ENCODE results near the gene DNAH8. TPM values are rescaled to one million over a fixed set of nuclear protein-coding genes. Genes with fewer than 3 reads are reported as not detected.

Gene DNAH8
- total RNA-seq, 1 experiment from 2014 or later = not detected

DNA sequence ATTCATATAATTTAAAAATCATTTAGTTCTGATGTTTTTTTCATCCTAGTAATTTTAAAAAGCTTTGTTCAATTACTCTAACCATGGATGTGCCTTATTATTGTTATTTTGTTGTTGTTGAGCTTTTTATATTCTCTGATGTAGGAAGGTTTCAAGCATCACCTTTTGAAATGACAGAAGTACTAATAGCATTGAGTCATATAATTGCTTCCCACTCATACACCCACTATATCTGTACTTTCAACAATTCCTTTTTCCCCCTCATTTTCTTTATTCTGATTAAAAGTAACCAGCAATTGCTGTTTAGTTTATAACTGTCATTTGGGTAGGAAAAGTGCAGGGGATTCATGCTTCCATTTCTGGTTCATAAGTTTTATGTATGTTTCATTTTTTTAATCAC lies 38.6 kb downstream of the DNAH8 start:
- intact Hi-C loops (cut with micrococcal nuclease; ENCODE audit: unreplicated experiment) = no loop called here
- CTCF ChIA-PET = no interaction called here
- DNase-seq (ENCODE audit: low read depth, low spot score) (no peak), ATAC-seq (no peak)
- Histone ChIP-seq H3K36me3 (ENCODE audit: control insufficient read depth, insufficient read depth, low read length) (no peaks in the 10 kb centered on the region), H3K9me3 (ENCODE audit: control insufficient read depth, insufficient read depth, low read depth, low read length) (no peaks in the 10 kb centered on the region), H3K4me1 (ENCODE audit: control insufficient read depth, insufficient read depth, low read length) (no peaks in the 10 kb centered on the region), H3K27ac (ENCODE audit: low read length) (no peak overlapping the region), H3K4me3 (ENCODE audit: low read depth in 2 of 2, low read length in 2 of 2) (no peak overlapping the region), H3K27me3 (ENCODE audit: control insufficient read depth, insufficient read depth, low read length) (0 out of 2 replicates have a peak, but pooled peaks cover 2% of the 10 kb centered on the region)
- no TSS peak for BruUV-seq (replicated peaks)
- in situ Hi-C loops (cut with HindIII; ENCODE audit: low pct_unique_long_range_greater_than_20kb, low sequenced_read_pairs) = no loop called here
- POLR2A ChIA-PET = no interaction called here
- no peak for TF ChIP-seq SIN3A (IDR thresholded peaks at IDR 0.05; ENCODE audit: borderline replicate concordance, insufficient read depth, low read depth, low read length)
- TF ChIP-seq TCF7L2 (IDR thresholded peaks at IDR 0.05; ENCODE audit: low read depth, low read length) = no peak
- no peak for TF ChIP-seq POLR2AphosphoS5 (IDR thresholded peaks at IDR 0.05; ENCODE audit: low read depth, low read length)
- TF ChIP-seq, protein P1, sequence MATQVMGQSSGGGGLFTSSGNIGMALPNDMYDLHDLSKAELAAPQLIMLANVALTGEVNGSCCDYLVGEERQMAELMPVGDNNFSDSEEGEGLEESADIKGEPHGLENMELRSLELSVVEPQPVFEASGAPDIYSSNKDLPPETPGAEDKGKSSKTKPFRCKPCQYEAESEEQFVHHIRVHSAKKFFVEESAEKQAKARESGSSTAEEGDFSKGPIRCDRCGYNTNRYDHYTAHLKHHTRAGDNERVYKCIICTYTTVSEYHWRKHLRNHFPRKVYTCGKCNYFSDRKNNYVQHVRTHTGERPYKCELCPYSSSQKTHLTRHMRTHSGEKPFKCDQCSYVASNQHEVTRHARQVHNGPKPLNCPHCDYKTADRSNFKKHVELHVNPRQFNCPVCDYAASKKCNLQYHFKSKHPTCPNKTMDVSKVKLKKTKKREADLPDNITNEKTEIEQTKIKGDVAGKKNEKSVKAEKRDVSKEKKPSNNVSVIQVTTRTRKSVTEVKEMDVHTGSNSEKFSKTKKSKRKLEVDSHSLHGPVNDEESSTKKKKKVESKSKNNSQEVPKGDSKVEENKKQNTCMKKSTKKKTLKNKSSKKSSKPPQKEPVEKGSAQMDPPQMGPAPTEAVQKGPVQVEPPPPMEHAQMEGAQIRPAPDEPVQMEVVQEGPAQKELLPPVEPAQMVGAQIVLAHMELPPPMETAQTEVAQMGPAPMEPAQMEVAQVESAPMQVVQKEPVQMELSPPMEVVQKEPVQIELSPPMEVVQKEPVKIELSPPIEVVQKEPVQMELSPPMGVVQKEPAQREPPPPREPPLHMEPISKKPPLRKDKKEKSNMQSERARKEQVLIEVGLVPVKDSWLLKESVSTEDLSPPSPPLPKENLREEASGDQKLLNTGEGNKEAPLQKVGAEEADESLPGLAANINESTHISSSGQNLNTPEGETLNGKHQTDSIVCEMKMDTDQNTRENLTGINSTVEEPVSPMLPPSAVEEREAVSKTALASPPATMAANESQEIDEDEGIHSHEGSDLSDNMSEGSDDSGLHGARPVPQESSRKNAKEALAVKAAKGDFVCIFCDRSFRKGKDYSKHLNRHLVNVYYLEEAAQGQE (IDR thresholded peaks at IDR 0.05; ENCODE audit: insufficient read depth in 1 of 2, low read depth in 2 of 2, low read length in 1 of 2) = no peak
- TF ChIP-seq, protein P2, sequence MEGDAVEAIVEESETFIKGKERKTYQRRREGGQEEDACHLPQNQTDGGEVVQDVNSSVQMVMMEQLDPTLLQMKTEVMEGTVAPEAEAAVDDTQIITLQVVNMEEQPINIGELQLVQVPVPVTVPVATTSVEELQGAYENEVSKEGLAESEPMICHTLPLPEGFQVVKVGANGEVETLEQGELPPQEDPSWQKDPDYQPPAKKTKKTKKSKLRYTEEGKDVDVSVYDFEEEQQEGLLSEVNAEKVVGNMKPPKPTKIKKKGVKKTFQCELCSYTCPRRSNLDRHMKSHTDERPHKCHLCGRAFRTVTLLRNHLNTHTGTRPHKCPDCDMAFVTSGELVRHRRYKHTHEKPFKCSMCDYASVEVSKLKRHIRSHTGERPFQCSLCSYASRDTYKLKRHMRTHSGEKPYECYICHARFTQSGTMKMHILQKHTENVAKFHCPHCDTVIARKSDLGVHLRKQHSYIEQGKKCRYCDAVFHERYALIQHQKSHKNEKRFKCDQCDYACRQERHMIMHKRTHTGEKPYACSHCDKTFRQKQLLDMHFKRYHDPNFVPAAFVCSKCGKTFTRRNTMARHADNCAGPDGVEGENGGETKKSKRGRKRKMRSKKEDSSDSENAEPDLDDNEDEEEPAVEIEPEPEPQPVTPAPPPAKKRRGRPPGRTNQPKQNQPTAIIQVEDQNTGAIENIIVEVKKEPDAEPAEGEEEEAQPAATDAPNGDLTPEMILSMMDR (IDR thresholded peaks at IDR 0.05) = no peak

DNA sequence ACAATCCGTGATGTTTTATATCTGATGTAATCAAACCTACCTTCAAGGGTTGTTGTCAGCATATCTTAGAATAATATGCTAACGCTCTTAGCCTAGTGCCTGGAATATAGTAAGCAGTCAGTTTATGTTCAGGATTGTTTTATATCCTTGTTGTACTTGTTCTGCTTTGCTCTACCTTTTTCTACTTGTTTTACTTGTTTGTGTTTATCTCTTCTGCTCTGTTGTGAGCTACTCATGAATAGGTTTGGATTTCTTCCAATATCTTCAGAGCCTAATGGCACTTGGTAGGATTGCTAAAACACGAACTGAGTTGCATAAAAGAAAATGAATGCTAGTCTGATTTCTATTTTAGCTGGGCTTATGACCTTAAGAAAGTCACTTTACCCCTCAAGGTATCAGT lies 40.1 kb downstream of the DNAH8 start:
- no peak for DNase-seq (ENCODE audit: low read depth, low spot score)
- POLR2A ChIA-PET = no interaction called here

More for the DNA sequence above, 40.1 kb downstream of the DNAH8 start:
- intact Hi-C loops (cut with micrococcal nuclease; ENCODE audit: unreplicated experiment) (no loop called here), in situ Hi-C loops (cut with HindIII; ENCODE audit: low pct_unique_long_range_greater_than_20kb, low sequenced_read_pairs) (no loop called here)
- H3K27me3 ChIP-seq (ENCODE audit: control insufficient read depth, insufficient read depth, low read length) = 0 out of 2 replicates have a peak, but pooled peaks cover 1% of the 10 kb centered on the region
- CTCF ChIA-PET = no interaction called here
- H3K4me3 ChIP-seq (ENCODE audit: low read depth in 2 of 2, low read length in 2 of 2) = no peak overlapping the region
- no peaks in the 10 kb centered on the region for H3K36me3 ChIP-seq (ENCODE audit: control insufficient read depth, insufficient read depth, low read length)
- no peaks in the 10 kb centered on the region for H3K4me1 ChIP-seq (ENCODE audit: control insufficient read depth, insufficient read depth, low read length)
- no peaks in the 10 kb centered on the region for H3K9me3 ChIP-seq (ENCODE audit: control insufficient read depth, insufficient read depth, low read depth, low read length)
- TF ChIP-seq SIN3A (IDR thresholded peaks at IDR 0.05; ENCODE audit: borderline replicate concordance, insufficient read depth, low read depth, low read length) = no peak
- TF ChIP-seq, protein P1 (IDR thresholded peaks at IDR 0.05; ENCODE audit: insufficient read depth in 1 of 2, low read depth in 2 of 2, low read length in 1 of 2) = no peak
- TF ChIP-seq, protein P2 (IDR thresholded peaks at IDR 0.05) = no peak
- TF ChIP-seq POLR2AphosphoS5 (IDR thresholded peaks at IDR 0.05; ENCODE audit: low read depth, low read length) = no peak
- TF ChIP-seq TCF7L2 (IDR thresholded peaks at IDR 0.05; ENCODE audit: low read depth, low read length) = no peak
- BruUV-seq (replicated peaks) = no TSS peak
- H3K27ac ChIP-seq (ENCODE audit: low read length) = no peak overlapping the region
- no peak for ATAC-seq

Measured in Panc1 (cell line).